ENCODE data around the gene ITFG1. TPM values are rescaled to one million over a fixed set of nuclear protein-coding genes. Genes with fewer than 3 reads are reported as not detected.

ITFG1 gene
- total RNA-seq (2022) (65.5 and 68.6 TPM in 2 replicates), Bru-seq, nascent RNA (percentile 84 among the genes with signal in this experiment), BruChase-seq, experiment 1, labeled RNA remaining after a 6-hour chase (percentile 69 among the genes with signal in this experiment), BruChase-seq, experiment 2, labeled RNA remaining after a 2-hour chase (percentile 65 among the genes with signal in this experiment)
- long read RNA-seq, transcript ITFG1-201 (18 exons, 3,400 nt): major isoform, 196 of 248 reads
- long read RNA-seq, partial matches to known transcripts: 14 of 248 reads
- long read RNA-seq, other reads (novel, unspliced or antisense): 38 of 248 reads

DNA sequence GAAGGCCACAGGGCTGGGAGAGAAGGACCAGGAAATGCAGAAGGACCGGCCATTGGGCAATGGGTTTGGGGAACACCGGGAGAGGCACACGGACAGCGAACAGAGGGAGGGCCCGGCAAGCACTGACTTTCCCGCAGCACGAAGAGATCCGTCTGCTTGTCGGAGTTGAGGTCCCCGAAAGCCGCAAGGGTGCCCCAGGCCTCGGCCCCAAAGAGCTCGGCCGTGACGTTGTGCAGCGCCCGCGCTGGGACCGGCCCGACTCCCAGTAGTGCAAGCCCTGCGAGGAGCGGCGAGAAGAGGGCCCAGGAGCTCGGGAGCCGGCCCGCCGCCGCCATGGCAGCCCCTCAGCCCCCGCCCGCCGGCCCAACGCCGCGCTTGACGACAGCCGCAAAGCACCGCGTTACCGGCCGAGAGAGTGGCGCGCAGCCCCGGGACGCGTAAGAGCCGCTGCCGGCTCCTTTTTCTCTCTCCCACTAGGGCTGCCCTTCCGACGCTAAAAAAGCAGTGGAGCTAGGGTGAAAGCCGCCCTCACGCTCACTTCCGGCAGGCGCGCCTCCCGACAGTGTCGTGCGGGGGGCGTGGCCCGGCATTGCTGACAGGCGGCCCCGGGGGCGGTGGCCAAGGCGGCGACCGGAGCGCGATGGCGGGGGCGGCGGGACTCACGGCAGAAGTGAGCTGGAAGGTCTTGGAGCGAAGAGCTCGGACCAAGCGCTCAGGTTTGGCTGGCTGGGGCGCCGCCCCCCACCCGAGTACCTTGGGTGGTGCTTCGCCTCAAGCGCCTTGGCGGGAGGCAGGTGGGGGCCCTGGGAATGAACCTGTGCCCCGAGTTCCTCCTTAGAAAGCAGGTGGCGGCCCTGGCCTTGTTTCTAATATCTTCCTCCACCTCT, at the start of gene ITFG1, which contains the start of gene PHKB:
ITFG1 (minus strand) TSS at position 353 of the 887 bp plus-strand sequence; CDS start at position 335, 18 bp downstream.
PHKB (plus strand) TSS at position 621 of the 887 bp plus-strand sequence; CDS start at position 641, 20 bp downstream.
- TF ChIP-seq, protein P1, sequence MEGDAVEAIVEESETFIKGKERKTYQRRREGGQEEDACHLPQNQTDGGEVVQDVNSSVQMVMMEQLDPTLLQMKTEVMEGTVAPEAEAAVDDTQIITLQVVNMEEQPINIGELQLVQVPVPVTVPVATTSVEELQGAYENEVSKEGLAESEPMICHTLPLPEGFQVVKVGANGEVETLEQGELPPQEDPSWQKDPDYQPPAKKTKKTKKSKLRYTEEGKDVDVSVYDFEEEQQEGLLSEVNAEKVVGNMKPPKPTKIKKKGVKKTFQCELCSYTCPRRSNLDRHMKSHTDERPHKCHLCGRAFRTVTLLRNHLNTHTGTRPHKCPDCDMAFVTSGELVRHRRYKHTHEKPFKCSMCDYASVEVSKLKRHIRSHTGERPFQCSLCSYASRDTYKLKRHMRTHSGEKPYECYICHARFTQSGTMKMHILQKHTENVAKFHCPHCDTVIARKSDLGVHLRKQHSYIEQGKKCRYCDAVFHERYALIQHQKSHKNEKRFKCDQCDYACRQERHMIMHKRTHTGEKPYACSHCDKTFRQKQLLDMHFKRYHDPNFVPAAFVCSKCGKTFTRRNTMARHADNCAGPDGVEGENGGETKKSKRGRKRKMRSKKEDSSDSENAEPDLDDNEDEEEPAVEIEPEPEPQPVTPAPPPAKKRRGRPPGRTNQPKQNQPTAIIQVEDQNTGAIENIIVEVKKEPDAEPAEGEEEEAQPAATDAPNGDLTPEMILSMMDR (IDR thresholded peaks at IDR 0.05; ENCODE audit: unreplicated experiment): no peak
- CTCF ChIA-PET: interaction anchor here (1.8 to 2.0 kb wide), 2 partner anchors 14 to 704 kb away, joined by 4 to 6 read pairs; no protein-coding TSS in a partner anchor
- no peaks in the 10 kb centered on the region for H3K27me3 Mint-ChIP-seq (ENCODE audit: unreplicated experiment)
- peaks cover 44% of the 10 kb centered on the region for H3K36me3 Mint-ChIP-seq (ENCODE audit: insufficient read depth, unreplicated experiment)
- H3K9me3 Mint-ChIP-seq (ENCODE audit: low read depth, unreplicated experiment): no peaks in the 10 kb centered on the region
- BruUV-seq (replicated peaks): no TSS peak
- DNase-seq: peak; percentile 98
- H3K4me1 Mint-ChIP-seq (ENCODE audit: low read depth, unreplicated experiment): peaks cover 18% of the 10 kb centered on the region
- peak within 1 kb of the TSS; percentile 97 for H3K27ac Mint-ChIP-seq (ENCODE audit: unreplicated experiment)
- intact Hi-C loops (cut with micrococcal nuclease; ENCODE audit: unreplicated experiment): loop anchor here (5.0 to 10.0 kb wide), 3 partner anchors 204 to 704 kb away; partner anchors contain the start of gene NETO2
- peak within 1 kb of the TSS; percentile 88 for H3K4me3 Mint-ChIP-seq (ENCODE audit: low read depth, unreplicated experiment)

DNA sequence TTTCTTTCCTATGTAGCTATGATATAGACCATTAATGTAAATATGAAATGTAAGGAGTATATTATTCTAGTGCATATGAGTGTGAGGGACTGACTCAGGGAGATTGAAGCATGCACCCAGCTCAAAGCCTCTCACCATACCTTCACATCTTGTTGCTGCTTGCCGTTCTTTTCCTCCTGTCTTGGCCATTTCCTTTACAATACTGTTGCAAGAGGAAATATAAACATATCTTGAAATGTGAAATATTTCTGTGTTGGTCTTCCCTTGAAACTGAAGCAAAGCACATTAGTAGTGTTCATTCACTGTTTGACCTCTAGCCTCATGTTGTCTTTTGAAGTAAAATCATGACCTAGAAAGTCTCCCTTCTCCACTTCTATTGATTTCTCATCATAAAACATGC, 46.8 kb upstream of the ITFG1 start:
- Mint-ChIP-seq H3K9me3 (ENCODE audit: low read depth, unreplicated experiment) (no peaks in the 10 kb centered on the region), H3K36me3 (ENCODE audit: insufficient read depth, unreplicated experiment) (no peaks in the 10 kb centered on the region), H3K27ac (ENCODE audit: unreplicated experiment) (no peak overlapping the region), H3K4me3 (ENCODE audit: low read depth, unreplicated experiment) (no peak overlapping the region), H3K27me3 (ENCODE audit: unreplicated experiment) (no peaks in the 10 kb centered on the region), H3K4me1 (ENCODE audit: low read depth, unreplicated experiment) (no peaks in the 10 kb centered on the region)
- no peak for DNase-seq
- TF ChIP-seq, protein P1 (IDR thresholded peaks at IDR 0.05; ENCODE audit: unreplicated experiment): no peak
- no TSS peak for BruUV-seq (replicated peaks)
- CTCF ChIA-PET: no interaction called here
- intact Hi-C loops (cut with micrococcal nuclease; ENCODE audit: unreplicated experiment): no loop called here

DNA sequence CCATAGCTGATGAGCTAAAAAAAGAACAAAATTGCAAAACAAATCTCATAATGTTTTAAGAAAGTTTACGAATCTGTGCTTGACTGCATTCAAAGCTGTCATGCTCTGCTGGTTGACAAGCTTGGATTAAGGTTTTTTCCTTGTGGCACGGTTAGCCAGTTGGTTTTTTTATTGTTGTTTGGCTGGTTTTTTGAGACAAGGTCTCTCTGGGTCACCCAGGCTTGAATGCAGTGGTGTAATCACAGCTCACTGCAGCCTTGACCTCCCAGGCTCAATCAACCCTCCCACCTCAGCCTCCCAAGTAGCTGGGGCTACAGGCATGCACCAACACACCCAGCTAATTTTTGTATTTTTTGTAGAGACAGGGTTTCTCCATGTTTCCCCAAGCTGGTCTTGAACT, 45.9 kb upstream of the ITFG1 start:
- TF ChIP-seq, protein P1 (IDR thresholded peaks at IDR 0.05; ENCODE audit: unreplicated experiment): no peak
- DNase-seq: no peak
- Mint-ChIP-seq H3K4me3 (ENCODE audit: low read depth, unreplicated experiment) (no peak overlapping the region), H3K36me3 (ENCODE audit: insufficient read depth, unreplicated experiment) (no peaks in the 10 kb centered on the region), H3K4me1 (ENCODE audit: low read depth, unreplicated experiment) (no peaks in the 10 kb centered on the region), H3K27ac (ENCODE audit: unreplicated experiment) (no peak overlapping the region), H3K27me3 (ENCODE audit: unreplicated experiment) (no peaks in the 10 kb centered on the region), H3K9me3 (ENCODE audit: low read depth, unreplicated experiment) (no peaks in the 10 kb centered on the region)
- CTCF ChIA-PET: no interaction called here
- intact Hi-C loops (cut with micrococcal nuclease; ENCODE audit: unreplicated experiment): no loop called here
- BruUV-seq (replicated peaks): no TSS peak

DNA sequence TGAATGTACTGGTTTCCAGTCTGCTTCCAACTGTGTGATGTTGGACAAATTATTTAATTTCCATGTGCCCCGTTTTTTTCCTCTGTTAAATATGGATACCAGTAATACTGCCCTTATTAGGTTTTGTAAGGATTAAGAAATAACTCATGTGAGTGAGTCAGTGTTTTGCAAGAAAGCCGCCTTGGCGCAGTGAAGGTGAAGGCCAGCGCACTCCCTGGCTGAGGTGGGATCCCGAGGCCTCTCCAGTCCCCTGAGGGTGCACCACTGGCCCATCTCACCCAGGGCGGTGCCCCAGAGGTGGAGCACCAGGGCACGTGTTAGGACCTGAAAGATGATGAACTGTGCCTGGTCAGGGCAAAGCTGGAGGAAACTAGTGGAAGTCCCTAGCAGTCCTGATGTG, 43.7 kb upstream of the ITFG1 start:
- DNase-seq: no peak
- no peaks in the 10 kb centered on the region for H3K9me3 Mint-ChIP-seq (ENCODE audit: low read depth, unreplicated experiment)
- CTCF ChIA-PET: no interaction called here

More for the DNA sequence above, 43.7 kb upstream of the ITFG1 start:
- Mint-ChIP-seq H3K4me1 (ENCODE audit: low read depth, unreplicated experiment) (no peaks in the 10 kb centered on the region), H3K27ac (ENCODE audit: unreplicated experiment) (no peak overlapping the region), H3K27me3 (ENCODE audit: unreplicated experiment) (no peaks in the 10 kb centered on the region), H3K4me3 (ENCODE audit: low read depth, unreplicated experiment) (no peak overlapping the region), H3K36me3 (ENCODE audit: insufficient read depth, unreplicated experiment) (peaks cover 4% of the 10 kb centered on the region)
- intact Hi-C loops (cut with micrococcal nuclease; ENCODE audit: unreplicated experiment): no loop called here
- no TSS peak for BruUV-seq (replicated peaks)
- TF ChIP-seq, protein P1 (IDR thresholded peaks at IDR 0.05; ENCODE audit: unreplicated experiment): no peak
